GM23338 (cell line): ENCODE results near the gene UPK1B. TPM values are rescaled to one million over a fixed set of nuclear protein-coding genes. Genes with fewer than 3 reads are reported as not detected.

Experiments used
- ATAC-seq: fragments of 200-7000 bp; cut with Tn5 transposase; 3 replicates; pipeline ENCODE4 v1.9.1; 2020
- DNase-seq: peaks from one replicate; pipeline ENCODE4 v3.0.0-alpha.2; 2015; ENCODE audit warnings: low spot score
- H2AFZ ChIP-seq: fragments of 200-600 bp; sonication (generic); 2 replicates; pipeline ENCODE4 v1.8.0; 2016; ENCODE audit warnings: antibody characterized with exemption, mild to moderate bottlenecking, moderate library complexity
- H3F3A ChIP-seq: fragments of 200-600 bp; sonication (generic); replicated peaks from 2 replicates; pipeline ENCODE4 v1.8.0; 2017; ENCODE audit warnings: antibody characterized with exemption, mixed run types, low read depth
- H3K27ac ChIP-seq: fragments of 200-600 bp; sonication (generic); 2 replicates; pipeline ENCODE4 v1.6.1; 2016; ENCODE audit warnings: low read depth
- H3K27me3 ChIP-seq: fragments of 200-600 bp; sonication (generic); 2 replicates; pipeline ENCODE4 v1.8.0; 2016; ENCODE audit warnings: mild to moderate bottlenecking, mixed run types, moderate library complexity; ENCODE audit not compliant: insufficient read depth
- H3K36me3 ChIP-seq: fragments of 200-600 bp; sonication (generic); 2 replicates; pipeline ENCODE4 v1.8.0; 2016; ENCODE audit warnings: mild to moderate bottlenecking; ENCODE audit not compliant: insufficient read depth
- H3K4me1 ChIP-seq: fragments of 200-600 bp; sonication (generic); 2 replicates; pipeline ENCODE4 v1.8.0; 2016; ENCODE audit warnings: mild to moderate bottlenecking, moderate library complexity; ENCODE audit not compliant: insufficient read depth
- H3K4me2 ChIP-seq: fragments of 200-600 bp; sonication (generic); 2 replicates; pipeline ENCODE4 v1.7.1; 2017; ENCODE audit warnings: mixed run types
- H3K4me3 ChIP-seq: fragments of 200-600 bp; sonication (generic); 2 replicates; pipeline ENCODE4 v1.6.1; 2016; ENCODE audit warnings: mixed run types
- H3K79me2 ChIP-seq: fragments of 200-600 bp; sonication (generic); replicated peaks from 2 replicates; pipeline ENCODE4 v1.8.0; 2017; ENCODE audit warnings: mild to moderate bottlenecking; ENCODE audit not compliant: insufficient read depth
- H3K9me2 ChIP-seq: fragments of 200-600 bp; sonication (generic); 2 replicates; pipeline ENCODE4 v1.8.0; 2017; ENCODE audit not compliant: insufficient read depth
- H4K20me1 ChIP-seq: fragments of 200-600 bp; sonication (generic); replicated peaks from 2 replicates; pipeline ENCODE4 v1.8.0; 2017; ENCODE audit warnings: mild to moderate bottlenecking; ENCODE audit not compliant: insufficient read depth
- H3K27ac Mint-ChIP-seq: 2 replicates; pipeline ENCODE4 v1.8.0; 2020; ENCODE audit warnings: inconsistent platforms, mild to moderate bottlenecking, moderate library complexity, mixed read lengths
- H3K27me3 Mint-ChIP-seq: 3 replicates; pipeline ENCODE4 v1.8.0; 2022; ENCODE audit warnings: low read depth, mild to moderate bottlenecking, moderate library complexity, mixed read lengths, inconsistent platforms; ENCODE audit not compliant: insufficient read depth, poor library complexity
- H3K36me3 Mint-ChIP-seq: 3 replicates; pipeline ENCODE4 v1.8.0; 2021; ENCODE audit warnings: low read depth, mild to moderate bottlenecking, inconsistent platforms, moderate library complexity, mixed read lengths
- H3K4me1 Mint-ChIP-seq: 3 replicates; pipeline ENCODE4 v1.8.0; 2020; ENCODE audit warnings: mild to moderate bottlenecking, inconsistent platforms, mixed read lengths
- H3K4me3 Mint-ChIP-seq: 3 replicates; pipeline ENCODE4 v1.8.0; 2021; ENCODE audit warnings: moderate library complexity, mild to moderate bottlenecking, inconsistent platforms, mixed read lengths
- H3K9me3 Mint-ChIP-seq: 3 replicates; pipeline ENCODE4 v1.8.0; 2020; ENCODE audit warnings: moderate library complexity, mild to moderate bottlenecking, inconsistent platforms, mixed read lengths
- CREB1 ChIP-seq: fragments of 250-450 bp; sonication (Bioruptor Pico); IDR thresholded peaks from 2 replicates; pipeline ENCODE4 v1.5.0; 2020; ENCODE audit warnings: low read depth, mild to moderate bottlenecking, moderate library complexity
- CTCF ChIP-seq, 2 experiments: fragments of 200-600 bp in 1 of 2; sonication (generic) in 1 of 2; conservative IDR thresholded peaks; 2 replicates each; pipeline versions ENCODE4 v1.5.1 to v1.6.1; 2016 to 2017; ENCODE audit warnings: antibody characterized with exemption in 2 of 2, low read depth in 2 of 2, mild to moderate bottlenecking in 2 of 2, moderate library complexity in 1 of 2
- REST ChIP-seq: IDR thresholded peaks from one replicate; pipeline ENCODE4 v1.6.1; 2018; ENCODE audit warnings: antibody characterized with exemption; ENCODE audit not compliant: unreplicated experiment
- STAT1 ChIP-seq: IDR thresholded peaks from one replicate; pipeline ENCODE4 v1.6.1; 2016; ENCODE audit warnings: antibody characterized with exemption; ENCODE audit not compliant: unreplicated experiment
- ZNF114 ChIP-seq: fragments of 250-450 bp; sonication (Bioruptor Pico); IDR thresholded peaks from 2 replicates; pipeline ENCODE4 v1.5.0; 2020; ENCODE audit warnings: mild to moderate bottlenecking, moderate library complexity
- polyA plus RNA-seq: library from polyadenylated mRNA; unstranded; fragments of >200 nt; fragmentation: Nextera tagmentation; extraction: Ambion mirVana; gene quantifications from 2 replicates; pipeline ENCODE4 v1.2.1, GENCODE V29; 2016
- total RNA-seq: library from RNA; depleted of rRNA; stranded (reverse); fragments of >200 nt; shearing (Covaris generic); gene quantifications from 2 replicates; pipeline ENCODE4 v1.2.3, GENCODE V29; 2014

The UPK1B gene
- total and polyA plus RNA-seq, 2 experiments from 2014 or later = 0.39 to 0.66 TPM

- Histone ChIP-seq H3K27ac (no peak overlapping the region), H2AFZ (no peak overlapping the region), H4K20me1 (peaks cover 11% of the 10 kb centered on the region), H3K4me3 (no peak overlapping the region), H3K4me2 (no peak overlapping the region), H3K36me3 (peaks cover 59% of the 10 kb centered on the region), H3K27me3 (no peaks in the 10 kb centered on the region), H3K79me2 (no peaks in the 10 kb centered on the region; the same call in 1 of the 2 replicates), H3K9me2 (no peaks in the 10 kb centered on the region), H3F3A (no peaks in the 10 kb centered on the region), H3K4me1 (no peaks in the 10 kb centered on the region)
- Mint-ChIP-seq H3K27ac (no peak overlapping the region), H3K4me1 (no peaks in the 10 kb centered on the region), H3K36me3 (peaks cover 59% of the 10 kb centered on the region), H3K9me3 (no peaks in the 10 kb centered on the region), H3K4me3 (no peak overlapping the region), H3K27me3 (peaks cover 1% of the 10 kb centered on the region)
- DNase-seq (no peak), ATAC-seq (no peak)
- no peak for TF ChIP-seq CTCF (conservative IDR thresholded peaks at IDR 0.05; ENCODE audit: low read depth in 2 of 2)
Measured at GRCh38 chr3:119221779-119222320, 48.5 kb downstream of the UPK1B start.

- H3K36me3 ChIP-seq = peaks cover 58% of the 10 kb centered on the region
- no peak overlapping the region for H3K4me3 ChIP-seq
- H3K9me2 ChIP-seq = no peaks in the 10 kb centered on the region
- DNase-seq = no peak
- H3K27ac ChIP-seq = peak overlapping the region; percentile 45; the same call in 1 of the 2 replicates
- Mint-ChIP-seq H3K9me3 (no peaks in the 10 kb centered on the region), H3K27me3 (peaks cover 1% of the 10 kb centered on the region), H3K4me3 (no peak overlapping the region), H3K4me1 (no peaks in the 10 kb centered on the region), H3K27ac (no peak overlapping the region), H3K36me3 (peaks cover 53% of the 10 kb centered on the region)
- no peaks in the 10 kb centered on the region for H3K4me1 ChIP-seq
- H2AFZ ChIP-seq = no peak overlapping the region
- H3K27me3 ChIP-seq = no peaks in the 10 kb centered on the region
- TF ChIP-seq REST = no peak
- TF ChIP-seq CREB1 (CRISPR knock-in tag) = no peak
- no peak for TF ChIP-seq ZNF114 (CRISPR knock-in tag)
- TF ChIP-seq CTCF (conservative IDR thresholded peaks at IDR 0.05; ENCODE audit: low read depth in 2 of 2) = no peak
- no peak for TF ChIP-seq STAT1
- peaks cover 15% of the 10 kb centered on the region for H4K20me1 ChIP-seq
- H3F3A ChIP-seq = no peaks in the 10 kb centered on the region
- no peak for ATAC-seq
- no peaks in the 10 kb centered on the region; the same call in 1 of the 2 replicates for H3K79me2 ChIP-seq
- H3K4me2 ChIP-seq = no peak overlapping the region
Measured at GRCh38 chr3:119222391-119222790, 49.0 kb downstream of the UPK1B start.
